GM12878 (cell line): Measurements from ENCODE around the gene ADGRE2. TPM values are rescaled to one million over a fixed set of nuclear protein-coding genes. Genes with fewer than 3 reads are reported as not detected.
"Not testable (repeated sequence)": the region's sequence is repeated elsewhere in the genome, so short reads cannot be mapped to it uniquely, and the experiment has no call there.

Source experiments
- ATAC-seq: fragments of 200-7000 bp; cut with Tn5 transposase; 3 replicates; pipeline ENCODE4 v1.9.1; 2020; ENCODE audit warnings: mild to moderate bottlenecking, moderate library complexity
- BruUV-seq: library from RNA; stranded (reverse); fragments of 400-500 nt; replicated peaks from 2 replicates; lab custom pipeline; 2021; lab: Mats Ljungman, UMichigan
- CTCF ChIA-PET: fragments of 300-600 bp; sonication (Branson Sonifier 250); formaldehyde crosslinking; extraction: SDS; loops from one replicate; lab custom pipeline; 2021; ENCODE audit warnings: inconsistent platforms; lab: Yijun Ruan, JAX
- POLR2A ChIA-PET: fragments of 350-600 bp; formaldehyde crosslinking; extraction: SDS; loops from one replicate; lab custom pipeline; 2021; ENCODE audit warnings: inconsistent platforms; lab: Charles Lee
- RAD21 ChIA-PET: fragments of 300-600 bp; sonication (Branson Sonifier 250); formaldehyde crosslinking; loops from one replicate; lab custom pipeline; 2023; ENCODE audit warnings: antibody characterized with exemption; ENCODE audit not compliant: unreplicated experiment; lab: Charles Lee
- SMC1A ChIA-PET: fragments of 300-600 bp; sonication (Branson Sonifier 250); formaldehyde crosslinking; loops from one replicate; lab custom pipeline; 2023; ENCODE audit not compliant: unreplicated experiment, uncharacterized antibody; lab: Charles Lee
- DNase-seq: peaks from one replicate; pipeline ENCODE4 v3.0.0-alpha.2; 2011; ENCODE audit warnings: low read depth, low spot score
- FAIRE-seq: peaks from 3 replicates; lab custom pipeline; 2011; peaks lifted over from hg19 to GRCh38; lab: Jason Lieb, UNC
- H2AFZ ChIP-seq: 2 replicates; pipeline ENCODE4 v1.6.0; 2011; ENCODE audit warnings: low read depth, low read length, control low read depth; ENCODE audit not compliant: control insufficient read depth
- H3K27ac ChIP-seq: 2 replicates; pipeline ENCODE4 v1.5.1; 2011; ENCODE audit warnings: control low read depth; ENCODE audit not compliant: control insufficient read depth, insufficient read depth
- H3K27me3 ChIP-seq, 2 experiments: replicated peaks in 1 of 2; 2 replicates each; pipeline versions ENCODE4 v1.6.0 to v1.6.1; 2011; ENCODE audit warnings: low read length in 1 of 2; ENCODE audit not compliant: control insufficient read depth in 2 of 2, insufficient read depth in 2 of 2
- H3K36me3 ChIP-seq, 2 experiments: 2 replicates each; pipeline ENCODE4 v1.5.1; 2011; ENCODE audit warnings: low read length in 1 of 2; ENCODE audit not compliant: control insufficient read depth in 2 of 2, insufficient read depth in 2 of 2
- H3K4me1 ChIP-seq: 2 replicates; pipeline ENCODE4 v1.6.1; 2011; ENCODE audit warnings: mild to moderate bottlenecking, low read length, moderate library complexity, mixed read lengths; ENCODE audit not compliant: control insufficient read depth, insufficient read depth
- H3K4me2 ChIP-seq: 2 replicates; pipeline ENCODE4 v1.6.0; 2011; ENCODE audit warnings: control low read depth; ENCODE audit not compliant: control insufficient read depth, insufficient read depth
- H3K4me3 ChIP-seq: fragments of 200-600 bp; sonication (generic); 2 replicates; pipeline ENCODE4 v1.5.1; 2016
- H3K79me2 ChIP-seq: 2 replicates; pipeline ENCODE4 v1.6.0; 2011; ENCODE audit warnings: low read length; ENCODE audit not compliant: control insufficient read depth, insufficient read depth
- H3K9ac ChIP-seq: 2 replicates; pipeline ENCODE4 v1.8.0; 2011; ENCODE audit warnings: low read length, control low read depth, mixed read lengths; ENCODE audit not compliant: control insufficient read depth, insufficient read depth
- H3K9me3 ChIP-seq: replicated peaks from 3 replicates; pipeline ENCODE4 v1.5.1; 2011; ENCODE audit warnings: mild to moderate bottlenecking, low read length; ENCODE audit not compliant: control insufficient read depth, insufficient read depth
- H4K20me1 ChIP-seq: 2 replicates; pipeline ENCODE4 v1.6.0; 2011; ENCODE audit not compliant: control insufficient read depth, insufficient read depth
- CREM ChIP-seq: IDR thresholded peaks from 2 replicates; pipeline ENCODE4 v1.6.1; 2014; ENCODE audit warnings: antibody characterized with exemption, low read depth
- FOXK2 ChIP-seq: fragments of 450-650 bp; IDR thresholded peaks from 2 replicates; pipeline ENCODE4 v1.6.1; 2017; ENCODE audit warnings: mild to moderate bottlenecking, moderate library complexity
- IRF4 ChIP-seq: IDR thresholded peaks from 2 replicates; pipeline ENCODE4 v1.6.1; 2011; ENCODE audit warnings: low read depth, low read length
- KAT2A ChIP-seq: conservative IDR thresholded peaks from 2 replicates; pipeline ENCODE4 v1.6.1; 2011; ENCODE audit warnings: low read depth, low read length; ENCODE audit not compliant: control insufficient read depth
- NBN ChIP-seq: fragments of 450-650 bp; IDR thresholded peaks from 2 replicates; pipeline ENCODE4 v1.6.1; 2016
- RUNX3 ChIP-seq: IDR thresholded peaks from 2 replicates; pipeline ENCODE4 v1.6.1; 2012; ENCODE audit warnings: low read length, inconsistent platforms
- SPI1 ChIP-seq: IDR thresholded peaks from 2 replicates; pipeline ENCODE4 v1.6.1; 2011; ENCODE audit warnings: low read depth, mild to moderate bottlenecking, low read length, moderate library complexity, borderline replicate concordance; ENCODE audit not compliant: insufficient read depth
- YY1 ChIP-seq: IDR thresholded peaks from 2 replicates; pipeline ENCODE4 v1.6.1; 2011; ENCODE audit warnings: low read depth, mild to moderate bottlenecking, low read length
- ZZZ3 ChIP-seq: IDR thresholded peaks from 2 replicates; pipeline ENCODE4 v1.6.1; 2011; ENCODE audit warnings: low read depth; ENCODE audit not compliant: control insufficient read depth, insufficient read length
- WGBS: methylation state at CpG from one replicate; pipeline ENCODE4 v1.1.6; 2016; ENCODE audit warnings: low lambda C conversion rate; ENCODE audit not compliant: insufficient replicate concordance, insufficient coverage; ENCODE audit errors: missing lambda C conversion rate; 5-methylcytosine and 5-hydroxymethylcytosine counted together
- in situ Hi-C: fragments of 300-500 bp; cut with MboI; formaldehyde crosslinking; loops from 9 replicates; pipeline ENCODE4 v1.14.3; 2018; ENCODE audit warnings: mixed read lengths
- intact Hi-C: fragments of 100-400 bp; cut with micrococcal nuclease; formaldehyde crosslinking; loops from one replicate; pipeline ENCODE4 v1.14.2; 2022; ENCODE audit not compliant: unreplicated experiment
- polyA plus RNA-seq, 11 experiments: library from polyadenylated mRNA; depleted of rRNA in 4 of 11; unstranded in 6 of 11; stranded (reverse) in 5 of 11; fragments of >200 nt; fragmentation: Nextera tagmentation in 4 of 11; fragmentation: Illumina TruSeq in 1 of 11; extraction: Ambion mirVana in 4 of 11; extraction: Trizol in 1 of 11; gene quantifications; 1 replicate in 1 of 11; 2 replicates in 10 of 11; pipeline versions ENCODE4 v1.2.1 to v1.2.3, GENCODE V29; 2011 to 2016; ENCODE audit warnings: inconsistent platforms in 2 of 11, missing spikeins in 2 of 11, low read depth in 1 of 11
- total RNA-seq, 4 experiments: library from RNA; depleted of rRNA in 3 of 4; stranded (reverse); fragments of >200 nt in 3 of 4; fragmentation: Illumina TruSeq in 1 of 4; extraction: Trizol in 1 of 4; gene quantifications; 2 replicates each; pipeline versions ENCODE4 v1.2.1 to v1.2.3, GENCODE V29; 2013 to 2021
- TF ChIP-seq, protein P1 (sequence below): fragments of 450-650 bp; conservative IDR thresholded peaks from 2 replicates; pipeline ENCODE4 v1.6.1; 2017; ENCODE audit warnings: mild to moderate bottlenecking, moderate library complexity
- TF ChIP-seq, protein P2 (sequence below), 3 experiments: IDR thresholded peaks in 2 of 3; conservative IDR thresholded peaks in 1 of 3; 2 replicates each; pipeline ENCODE4 v1.5.1; 2011; ENCODE audit warnings: low read depth in 3 of 3, low read length in 3 of 3, mild to moderate bottlenecking in 3 of 3, control low read depth in 2 of 3, moderate library complexity in 2 of 3, inconsistent platforms in 1 of 3, mixed read lengths in 1 of 3; ENCODE audit not compliant: control insufficient read depth in 2 of 3, insufficient read depth in 1 of 3; ENCODE audit errors: extremely low read depth in 1 of 3

ADGRE2 gene
- total and polyA plus RNA-seq, 10 of the 15 experiments (the other 5 are each of a cell fraction or from before 2014, with no cell fraction given) = 0.15 to 12.7 (median 4.6) TPM

DNA sequence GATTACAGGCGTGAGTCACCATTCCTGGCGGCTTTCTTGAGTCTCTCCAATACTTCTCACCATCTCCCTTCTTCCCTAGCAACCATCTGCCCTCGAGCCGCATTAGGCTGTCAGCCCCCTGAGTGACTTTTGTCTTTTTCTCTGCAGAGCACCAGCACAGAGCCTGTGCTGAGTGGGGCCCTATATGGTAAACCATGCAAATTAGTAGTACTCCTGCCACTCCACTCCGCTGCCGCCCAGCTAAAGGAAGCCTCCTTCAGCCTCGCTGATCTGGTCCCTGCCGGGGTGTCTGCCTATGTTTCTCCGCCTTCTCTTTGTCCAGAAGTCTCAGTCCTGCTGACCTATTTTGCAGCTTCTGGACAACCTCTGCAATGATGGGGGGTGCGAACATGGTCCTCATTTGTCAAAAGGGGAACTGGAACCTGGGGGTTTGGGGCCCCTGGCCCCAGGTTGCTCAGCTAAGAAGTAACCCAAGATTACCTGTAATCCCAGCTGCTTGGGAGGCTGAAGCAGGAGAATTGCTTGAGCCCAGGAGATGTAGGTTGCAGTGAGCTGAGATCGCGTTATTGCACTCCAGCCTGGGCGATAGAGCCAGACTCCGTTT lies 2.4 kb upstream of the ADGRE2 start:
- POLR2A ChIA-PET = not testable (repeated sequence)
- peak; percentile 71 for ATAC-seq

DNA sequence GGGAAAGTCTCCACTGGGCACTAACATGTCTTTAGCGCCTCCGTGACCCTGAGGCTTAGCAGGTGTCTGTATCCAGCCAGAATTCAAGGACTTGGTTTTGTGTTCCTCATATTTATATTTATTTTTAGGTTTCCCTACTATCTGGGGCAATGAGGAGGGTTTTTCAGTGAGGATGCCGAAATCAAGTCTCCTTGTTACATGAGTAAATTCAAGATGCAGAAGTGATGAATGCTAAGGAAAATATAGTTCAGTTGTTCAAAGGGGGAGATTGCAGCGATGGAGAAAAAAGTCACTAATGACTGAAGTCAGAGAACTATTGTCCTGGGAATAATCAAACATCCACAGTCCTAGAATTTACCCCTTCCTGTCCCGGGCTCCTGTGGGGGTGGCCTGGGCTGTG lies 791 bp upstream of the ADGRE2 start:
- WGBS = 47% methylated on average over 5 of the region's 5 CpGs
- H3K9me3 ChIP-seq = no peaks in the 10 kb centered on the region
- intact Hi-C loops (no loop called here), in situ Hi-C loops (no loop called here)
- no peaks in the 10 kb centered on the region for H4K20me1 ChIP-seq
- peaks cover 7% of the 10 kb centered on the region for H3K4me1 ChIP-seq
- FAIRE-seq (no peak), ATAC-seq (no peak), DNase-seq (no peak)
- no peak overlapping the region for H3K27ac ChIP-seq
- CTCF ChIA-PET = interaction anchor here (0.9 kb wide), 1 partner anchor 117 kb away, joined by 5 read pairs; no protein-coding TSS in a partner anchor
- no peaks in the 10 kb centered on the region for H3K79me2 ChIP-seq
- H3K4me3 ChIP-seq = no peak overlapping the region
- SMC1A ChIA-PET = no interaction called here
- BruUV-seq = no TSS peak
- RAD21 ChIA-PET = no interaction called here
- no peaks in the 10 kb centered on the region for H3K36me3 ChIP-seq
- POLR2A ChIA-PET = no interaction called here
- no peak overlapping the region for H3K9ac ChIP-seq
- no peak overlapping the region for H3K4me2 ChIP-seq
- no peak overlapping the region for H2AFZ ChIP-seq
- no peaks in the 10 kb centered on the region for H3K27me3 ChIP-seq
- TF ChIP-seq ZZZ3 = no peak
- TF ChIP-seq FOXK2 = no peak
- TF ChIP-seq, protein P1, sequence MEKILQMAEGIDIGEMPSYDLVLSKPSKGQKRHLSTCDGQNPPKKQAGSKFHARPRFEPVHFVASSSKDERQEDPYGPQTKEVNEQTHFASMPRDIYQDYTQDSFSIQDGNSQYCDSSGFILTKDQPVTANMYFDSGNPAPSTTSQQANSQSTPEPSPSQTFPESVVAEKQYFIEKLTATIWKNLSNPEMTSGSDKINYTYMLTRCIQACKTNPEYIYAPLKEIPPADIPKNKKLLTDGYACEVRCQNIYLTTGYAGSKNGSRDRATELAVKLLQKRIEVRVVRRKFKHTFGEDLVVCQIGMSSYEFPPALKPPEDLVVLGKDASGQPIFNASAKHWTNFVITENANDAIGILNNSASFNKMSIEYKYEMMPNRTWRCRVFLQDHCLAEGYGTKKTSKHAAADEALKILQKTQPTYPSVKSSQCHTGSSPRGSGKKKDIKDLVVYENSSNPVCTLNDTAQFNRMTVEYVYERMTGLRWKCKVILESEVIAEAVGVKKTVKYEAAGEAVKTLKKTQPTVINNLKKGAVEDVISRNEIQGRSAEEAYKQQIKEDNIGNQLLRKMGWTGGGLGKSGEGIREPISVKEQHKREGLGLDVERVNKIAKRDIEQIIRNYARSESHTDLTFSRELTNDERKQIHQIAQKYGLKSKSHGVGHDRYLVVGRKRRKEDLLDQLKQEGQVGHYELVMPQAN = no peak
- TF ChIP-seq YY1 = no peak
- no peak for TF ChIP-seq NBN
- TF ChIP-seq, protein P2, sequence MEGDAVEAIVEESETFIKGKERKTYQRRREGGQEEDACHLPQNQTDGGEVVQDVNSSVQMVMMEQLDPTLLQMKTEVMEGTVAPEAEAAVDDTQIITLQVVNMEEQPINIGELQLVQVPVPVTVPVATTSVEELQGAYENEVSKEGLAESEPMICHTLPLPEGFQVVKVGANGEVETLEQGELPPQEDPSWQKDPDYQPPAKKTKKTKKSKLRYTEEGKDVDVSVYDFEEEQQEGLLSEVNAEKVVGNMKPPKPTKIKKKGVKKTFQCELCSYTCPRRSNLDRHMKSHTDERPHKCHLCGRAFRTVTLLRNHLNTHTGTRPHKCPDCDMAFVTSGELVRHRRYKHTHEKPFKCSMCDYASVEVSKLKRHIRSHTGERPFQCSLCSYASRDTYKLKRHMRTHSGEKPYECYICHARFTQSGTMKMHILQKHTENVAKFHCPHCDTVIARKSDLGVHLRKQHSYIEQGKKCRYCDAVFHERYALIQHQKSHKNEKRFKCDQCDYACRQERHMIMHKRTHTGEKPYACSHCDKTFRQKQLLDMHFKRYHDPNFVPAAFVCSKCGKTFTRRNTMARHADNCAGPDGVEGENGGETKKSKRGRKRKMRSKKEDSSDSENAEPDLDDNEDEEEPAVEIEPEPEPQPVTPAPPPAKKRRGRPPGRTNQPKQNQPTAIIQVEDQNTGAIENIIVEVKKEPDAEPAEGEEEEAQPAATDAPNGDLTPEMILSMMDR (IDR thresholded peaks at IDR 0.05 in 2 of 3, conservative IDR thresholded peaks at IDR 0.05 in 1 of 3; ENCODE audit: control insufficient read depth in 2 of 3, extremely low read depth in 1 of 3, insufficient read depth in 1 of 3, low read depth in 3 of 3, low read length in 3 of 3) = no peak
- no peak for TF ChIP-seq KAT2A

More for the DNA sequence above, 2.4 kb upstream of the ADGRE2 start:
- H4K20me1 ChIP-seq, BruUV-seq, H3K9ac ChIP-seq, DNase-seq, SMC1A ChIA-PET, H3K79me2 ChIP-seq, H3K9me3 ChIP-seq, RAD21 ChIA-PET, H3K4me3 ChIP-seq, CTCF ChIA-PET, H3K36me3 ChIP-seq, H3K27ac ChIP-seq, in situ Hi-C loops, H3K27me3 ChIP-seq: not testable (repeated sequence)
- H3K4me1 ChIP-seq = peaks cover 21% of the 10 kb centered on the region
- FAIRE-seq = peak; percentile 95
- TF ChIP-seq IRF4 (0 out of 2 replicates have a peak, but pooled peaks have one; percentile 28), CREM (0 out of 2 replicates have a peak, but pooled peaks have one; percentile 10), SPI1 (peak; percentile 89), RUNX3 (peak; percentile 48; the same call in 1 of the 2 replicates)
- intact Hi-C loops = loop anchor here (10.0 kb wide), 1 partner anchor 206 kb away; the partner anchor contains the start of gene NDUFB7
- H3K4me2 ChIP-seq = 0 out of 2 replicates have a peak overlapping the region, but pooled peaks have one; percentile 13
- 17% methylated on average over 6 of the region's 14 CpGs for WGBS
- peak overlapping the region; percentile 39; the same call in 1 of the 2 replicates for H2AFZ ChIP-seq
